MM.1S (cell line): Measurements from ENCODE around the gene BCL11A.

Source experiments
- EZH2 ChIP-seq: fragments of 300-600 bp; sonication (generic); optimal IDR thresholded peaks from 2 replicates; pipeline ENCODE3; 2017; ENCODE audit warnings: low read depth, mild to moderate bottlenecking, antibody characterized with exemption, low read length, mixed read lengths
- EZH2phosphoT487 ChIP-seq: fragments of 300-600 bp; sonication (generic); IDR thresholded peaks from 2 replicates; pipeline ENCODE4 v1.6.1; 2018; ENCODE audit warnings: antibody characterized with exemption, low read length
- TF ChIP-seq, protein P1 (sequence below): fragments of 300-600 bp; sonication (generic); IDR thresholded peaks from 2 replicates; pipeline ENCODE4 v1.5.1; 2016; ENCODE audit warnings: antibody characterized with exemption, low read length, mixed read lengths

DNA sequence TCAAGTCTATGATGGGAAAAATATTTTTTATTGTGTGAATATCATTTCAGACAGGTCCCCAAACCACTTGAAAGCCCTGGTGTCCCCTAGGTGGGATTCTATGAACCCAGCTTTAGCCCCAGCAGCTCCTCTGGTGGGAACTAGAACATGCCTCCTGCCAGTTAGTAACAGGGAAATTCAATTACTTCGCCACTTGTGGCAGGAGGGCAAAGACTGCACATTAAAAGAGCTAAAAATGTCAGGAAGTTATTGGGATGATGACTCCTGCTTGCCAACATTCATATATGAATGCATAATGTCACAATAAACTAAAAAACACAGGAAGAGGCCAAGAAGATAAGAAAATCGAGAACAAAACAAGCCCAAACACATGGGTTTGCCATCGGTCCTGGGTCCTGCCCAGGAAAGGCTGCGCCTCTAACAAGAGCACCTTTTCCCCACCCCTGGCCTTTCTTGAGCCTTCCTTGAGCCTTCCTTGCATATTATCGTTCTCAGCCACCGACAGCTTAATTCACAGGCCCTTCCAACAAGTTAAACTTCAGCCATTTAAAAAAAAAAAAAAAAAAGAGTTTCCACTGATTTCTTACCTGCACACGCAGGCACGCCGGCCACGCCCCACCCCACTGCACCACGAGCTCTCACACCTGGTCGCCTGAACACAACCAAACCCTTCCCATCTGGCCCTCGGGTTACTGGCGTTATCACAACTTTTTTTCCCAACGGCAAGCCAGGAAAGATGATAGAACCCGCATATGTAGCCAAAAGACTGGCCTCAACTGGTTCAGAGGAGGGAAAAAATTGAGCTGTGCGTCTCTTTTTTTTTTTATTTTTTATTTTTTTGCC, 23.4 kb downstream of the BCL11A start:
- TF ChIP-seq, protein P1, sequence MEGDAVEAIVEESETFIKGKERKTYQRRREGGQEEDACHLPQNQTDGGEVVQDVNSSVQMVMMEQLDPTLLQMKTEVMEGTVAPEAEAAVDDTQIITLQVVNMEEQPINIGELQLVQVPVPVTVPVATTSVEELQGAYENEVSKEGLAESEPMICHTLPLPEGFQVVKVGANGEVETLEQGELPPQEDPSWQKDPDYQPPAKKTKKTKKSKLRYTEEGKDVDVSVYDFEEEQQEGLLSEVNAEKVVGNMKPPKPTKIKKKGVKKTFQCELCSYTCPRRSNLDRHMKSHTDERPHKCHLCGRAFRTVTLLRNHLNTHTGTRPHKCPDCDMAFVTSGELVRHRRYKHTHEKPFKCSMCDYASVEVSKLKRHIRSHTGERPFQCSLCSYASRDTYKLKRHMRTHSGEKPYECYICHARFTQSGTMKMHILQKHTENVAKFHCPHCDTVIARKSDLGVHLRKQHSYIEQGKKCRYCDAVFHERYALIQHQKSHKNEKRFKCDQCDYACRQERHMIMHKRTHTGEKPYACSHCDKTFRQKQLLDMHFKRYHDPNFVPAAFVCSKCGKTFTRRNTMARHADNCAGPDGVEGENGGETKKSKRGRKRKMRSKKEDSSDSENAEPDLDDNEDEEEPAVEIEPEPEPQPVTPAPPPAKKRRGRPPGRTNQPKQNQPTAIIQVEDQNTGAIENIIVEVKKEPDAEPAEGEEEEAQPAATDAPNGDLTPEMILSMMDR: no peak
- TF ChIP-seq EZH2 (no peak), EZH2phosphoT487 (no peak)
